NCI-H2227 (cell line): ENCODE measurements around the gene PRKG2.
A peak's percentile ranks its signal among the peaks of the same experiment; 100 is the strongest.

ENCODE experiments used
- DNase-seq: peaks from one replicate; lab custom pipeline; 2025; ENCODE audit not compliant: unreplicated experiment; lab: John Stamatoyannopoulos, UW

The PRKG2 gene

DNA sequence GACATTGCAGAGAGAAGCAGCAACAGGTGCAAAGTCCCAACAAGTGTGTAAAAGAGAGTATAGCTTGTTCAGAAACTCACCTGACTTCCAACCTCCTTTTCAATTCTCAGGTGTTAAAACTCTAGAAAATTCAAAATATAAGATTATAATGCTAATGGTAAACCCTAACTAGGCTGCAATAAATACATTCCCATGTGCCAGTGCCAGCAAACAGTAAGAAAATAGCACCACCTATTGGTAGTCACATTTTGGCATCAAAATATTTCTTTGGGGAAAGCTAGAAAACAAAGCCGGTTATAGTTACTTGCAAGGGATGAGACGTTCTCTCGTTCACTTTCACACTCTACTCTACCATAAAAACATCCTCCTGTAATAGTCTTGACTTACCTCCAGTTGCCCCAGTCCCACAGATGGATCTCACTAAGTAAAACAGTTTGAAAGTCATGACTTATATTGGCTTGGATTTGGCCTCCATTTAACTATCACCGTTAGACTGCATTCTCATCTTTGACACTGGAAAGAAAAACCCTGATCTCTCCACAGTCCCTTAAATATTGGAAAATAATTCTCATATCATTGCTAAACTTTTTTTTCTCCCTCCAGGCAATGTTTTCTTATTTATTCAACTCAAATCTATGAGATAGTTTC is 174.9 kb downstream of the PRKG2 start:
- peak; percentile 59 for DNase-seq

DNA sequence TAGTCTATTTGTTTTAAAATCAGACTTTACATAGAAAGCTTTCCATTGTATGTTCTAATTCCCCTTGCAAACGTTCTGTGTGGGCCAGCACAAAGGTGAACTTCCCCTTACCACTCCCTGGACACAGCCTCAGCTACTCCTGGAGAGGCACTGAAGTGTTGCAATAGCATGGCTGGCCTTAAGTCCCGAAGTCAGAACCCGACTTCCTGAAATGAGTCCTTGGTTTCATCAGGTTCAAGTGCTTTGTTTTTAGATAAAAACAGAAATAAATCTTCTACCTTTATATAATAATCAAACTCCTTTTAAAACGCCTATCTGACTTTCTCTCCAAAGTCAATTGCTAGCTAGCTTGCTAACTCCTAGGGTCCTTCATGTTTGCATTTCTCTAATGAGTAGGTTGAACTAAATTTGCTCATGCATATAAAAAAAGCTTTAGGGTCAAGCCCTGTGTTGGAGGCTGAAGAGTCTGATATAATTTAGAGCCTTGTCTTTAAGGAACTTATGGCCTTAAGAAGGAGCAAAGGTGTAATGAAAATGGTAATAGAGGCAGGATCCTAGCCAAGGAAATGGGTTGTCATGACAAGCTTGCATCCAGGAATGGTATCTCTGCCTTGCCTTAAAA is 175.6 kb downstream of the PRKG2 start:
- no peak for DNase-seq

DNA sequence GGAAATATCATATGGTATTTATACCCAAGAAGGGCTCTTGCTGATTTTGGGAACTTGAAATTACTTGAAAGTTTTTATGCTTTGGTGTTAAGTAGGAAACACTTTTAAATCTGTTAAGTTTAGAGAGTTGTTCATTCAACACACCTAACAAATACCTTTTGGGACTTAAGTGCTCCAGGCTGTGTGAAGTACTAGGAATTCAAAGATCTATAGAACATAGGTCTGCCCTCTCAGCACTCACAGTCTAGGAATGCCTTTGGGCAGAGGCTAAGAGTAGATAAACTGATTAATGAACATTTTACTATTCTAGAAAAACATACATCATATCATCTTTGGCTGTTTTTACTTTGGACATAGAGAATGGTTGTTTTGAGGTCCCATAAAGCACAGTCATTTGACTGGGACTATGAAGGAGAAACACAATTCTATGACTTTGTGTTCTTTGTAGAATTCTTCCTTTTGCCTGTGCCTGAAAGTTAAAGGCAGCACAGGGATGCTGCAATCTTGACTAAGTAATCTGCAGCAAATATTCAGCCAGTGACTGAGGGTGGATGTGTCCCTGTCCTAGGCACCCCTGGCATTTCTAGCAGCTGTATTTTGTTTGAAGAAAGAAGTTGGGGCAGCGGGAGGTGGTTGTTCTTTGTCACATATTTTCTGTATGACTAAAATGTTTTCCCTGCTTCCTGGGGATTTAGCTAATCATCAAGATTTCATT is 176.2 kb downstream of the PRKG2 start:
- no peak for DNase-seq
